Muscle layer of colon (tissue), 2 donors: ENCODE results near the gene PARD3B.

Experiments
- H3K27ac ChIP-seq: one replicate; pipeline ENCODE4 v1.7.0; 2013; ENCODE audit warnings: low read depth, mild to moderate bottlenecking, low read length, moderate library complexity
- H3K27me3 ChIP-seq, 2 donors: one replicate each; pipeline ENCODE4 v1.7.0; 2013; ENCODE audit warnings: low read length in 2 of 2, mild to moderate bottlenecking in 2 of 2; ENCODE audit not compliant: insufficient read depth in 2 of 2, control insufficient read depth in 1 of 2
- H3K36me3 ChIP-seq: one replicate; pipeline ENCODE4 v1.7.0; 2013; ENCODE audit warnings: mild to moderate bottlenecking, low read length; ENCODE audit not compliant: insufficient read depth
- H3K4me1 ChIP-seq: one replicate; pipeline ENCODE4 v1.7.0; 2013; ENCODE audit warnings: mild to moderate bottlenecking, low read length; ENCODE audit not compliant: insufficient read depth
- H3K4me3 ChIP-seq, 2 donors: one replicate each; pipeline ENCODE4 v1.7.0; 2013; ENCODE audit warnings: low read length in 2 of 2, low read depth in 1 of 2, mild to moderate bottlenecking in 1 of 2, moderate library complexity in 1 of 2
- H3K9ac ChIP-seq: one replicate; pipeline ENCODE4 v1.7.0; 2013; ENCODE audit warnings: low read length
- H3K9me3 ChIP-seq: one replicate; pipeline ENCODE4 v1.7.0; 2013; ENCODE audit warnings: mild to moderate bottlenecking, low read length
- donor health status: abdominal sarcoma.
- donor health status: Adenocarcinoma of cecum.

The PARD3B gene

GRCh38 chr2:205190528-205190927 is 645.3 kb downstream of the PARD3B start:
- Histone ChIP-seq H3K4me1 (no peaks in the 10 kb centered on the region), H3K9me3 (no peaks in the 10 kb centered on the region), H3K27ac (no peak overlapping the region), H3K36me3 (no peaks in the 10 kb centered on the region), H3K27me3 (no peaks in the 10 kb centered on the region), H3K9ac (no peak overlapping the region), H3K4me3 (no peak overlapping the region)

GRCh38 chr2:205193125-205193835 is 648.0 kb downstream of the PARD3B start:
- Histone ChIP-seq H3K4me1 (no peaks in the 10 kb centered on the region), H3K9ac (no peak overlapping the region), H3K27me3 (no peaks in the 10 kb centered on the region), H3K9me3 (no peaks in the 10 kb centered on the region), H3K27ac (no peak overlapping the region), H3K4me3 (no peak overlapping the region), H3K36me3 (no peaks in the 10 kb centered on the region)

- Histone ChIP-seq H3K4me1 (no peaks in the 10 kb centered on the region), H3K9me3 (no peaks in the 10 kb centered on the region), H3K27ac (no peak overlapping the region), H3K9ac (no peak overlapping the region), H3K27me3 (no peaks in the 10 kb centered on the region), H3K4me3 (no peak overlapping the region), H3K36me3 (no peaks in the 10 kb centered on the region)
Measured at GRCh38 chr2:205193836-205194228, 648.6 kb downstream of the PARD3B start.

GRCh38 chr2:205197468-205198139 is 652.3 kb downstream of the PARD3B start:
- no peaks in the 10 kb centered on the region for H3K27me3 ChIP-seq
- no peaks in the 10 kb centered on the region for H3K9me3 ChIP-seq
- no peak overlapping the region for H3K4me3 ChIP-seq
- H3K27ac ChIP-seq: no peak overlapping the region
- no peaks in the 10 kb centered on the region for H3K36me3 ChIP-seq
- H3K9ac ChIP-seq: no peak overlapping the region
- H3K4me1 ChIP-seq: no peaks in the 10 kb centered on the region

GRCh38 chr2:205198140-205198525 is 652.9 kb downstream of the PARD3B start:
- Histone ChIP-seq H3K36me3 (no peaks in the 10 kb centered on the region), H3K9me3 (no peaks in the 10 kb centered on the region), H3K27me3 (no peaks in the 10 kb centered on the region), H3K27ac (no peak overlapping the region), H3K4me1 (no peaks in the 10 kb centered on the region), H3K4me3 (no peak overlapping the region), H3K9ac (no peak overlapping the region)

GRCh38 chr2:205199165-205199850 is 654.0 kb downstream of the PARD3B start:
- H3K27ac ChIP-seq: no peak overlapping the region
- no peak overlapping the region for H3K9ac ChIP-seq
- no peaks in the 10 kb centered on the region for H3K9me3 ChIP-seq
- no peak overlapping the region for H3K4me3 ChIP-seq
- H3K4me1 ChIP-seq: no peaks in the 10 kb centered on the region
- no peaks in the 10 kb centered on the region for H3K27me3 ChIP-seq
- H3K36me3 ChIP-seq: no peaks in the 10 kb centered on the region

- H3K9ac ChIP-seq: no peak overlapping the region
- no peak overlapping the region for H3K27ac ChIP-seq
- H3K27me3 ChIP-seq: no peaks in the 10 kb centered on the region
- H3K4me1 ChIP-seq: no peaks in the 10 kb centered on the region
- H3K4me3 ChIP-seq: no peak overlapping the region
- H3K36me3 ChIP-seq: no peaks in the 10 kb centered on the region
- no peaks in the 10 kb centered on the region for H3K9me3 ChIP-seq
Measured at GRCh38 chr2:205210494-205210893, 665.2 kb downstream of the PARD3B start.

- Histone ChIP-seq H3K4me3 (no peak overlapping the region), H3K9ac (no peak overlapping the region), H3K9me3 (no peaks in the 10 kb centered on the region), H3K36me3 (no peaks in the 10 kb centered on the region), H3K27me3 (no peaks in the 10 kb centered on the region), H3K4me1 (no peaks in the 10 kb centered on the region), H3K27ac (no peak overlapping the region)
Measured at GRCh38 chr2:205212357-205212756, 667.1 kb downstream of the PARD3B start.

GRCh38 chr2:205216092-205216491 is 670.8 kb downstream of the PARD3B start:
- Histone ChIP-seq H3K9me3 (no peaks in the 10 kb centered on the region), H3K36me3 (no peaks in the 10 kb centered on the region), H3K27me3 (no peaks in the 10 kb centered on the region), H3K9ac (no peak overlapping the region), H3K4me1 (peaks cover 11% of the 10 kb centered on the region), H3K4me3 (no peak overlapping the region), H3K27ac (no peak overlapping the region)

GRCh38 chr2:205216580-205216979 is 671.3 kb downstream of the PARD3B start:
- Histone ChIP-seq H3K36me3 (no peaks in the 10 kb centered on the region), H3K27me3 (no peaks in the 10 kb centered on the region), H3K4me3 (no peak overlapping the region), H3K9me3 (no peaks in the 10 kb centered on the region), H3K9ac (no peak overlapping the region), H3K27ac (no peak overlapping the region), H3K4me1 (peaks cover 14% of the 10 kb centered on the region)

- Histone ChIP-seq H3K4me1 (peaks cover 14% of the 10 kb centered on the region), H3K36me3 (no peaks in the 10 kb centered on the region), H3K9ac (no peak overlapping the region), H3K4me3 (no peak overlapping the region), H3K9me3 (no peaks in the 10 kb centered on the region), H3K27ac (no peak overlapping the region), H3K27me3 (no peaks in the 10 kb centered on the region)
Measured at GRCh38 chr2:205217004-205217403, 671.7 kb downstream of the PARD3B start.
